Activated CD8-positive, alpha-beta memory T cell treated with anti-CD3 and anti-CD28 coated beads, Interleukin-2, amount 50 U/mL, for 48 hours (primary cell): ENCODE data around the gene CA11.
"Not testable (repeated sequence)": the region's sequence is repeated elsewhere in the genome, so short reads cannot be mapped to it uniquely, and the experiment has no call there.

Experiments
- DNase-seq: peaks from one replicate; pipeline ENCODE4 v3.0.0-alpha.2; 2020

Gene CA11

GRCh38 chr19:48639483-48640375, 6.3 kb downstream of the CA11 start:
- no peak for DNase-seq

GRCh38 chr19:48638831-48639381, 7.1 kb downstream of the CA11 start:
- DNase-seq = peak; percentile 65

- peak; percentile 80 for DNase-seq
These were observed 7.8 kb downstream of the CA11 start for GRCh38 chr19:48637948-48638830.

- DNase-seq = peak; percentile 97
These were observed 8.5 kb downstream of the CA11 start for GRCh38 chr19:48637449-48637947.

GRCh38 chr19:48636859-48637448, 9.0 kb downstream of the CA11 start, which contains the start of gene DBP:
Gene DBP, minus strand, starts transcription at chr19:48637379. Its CDS starts 385 bp downstream, at chr19:48636994.
- DNase-seq = peak; percentile 73

- DNase-seq = peak; percentile 64
These were observed 9.8 kb downstream of the CA11 start for GRCh38 chr19:48635966-48636858.

GRCh38 chr19:48635263-48635965, 10.6 kb downstream of the CA11 start:
- peak; percentile 93 for DNase-seq

- DNase-seq = peak; percentile 96
These were observed 11.3 kb downstream of the CA11 start for GRCh38 chr19:48634424-48635262.

- no peak for DNase-seq
These were observed 12.0 kb downstream of the CA11 start for GRCh38 chr19:48634036-48634342.

GRCh38 chr19:48633148-48634035, 12.6 kb downstream of the CA11 start:
- no peak for DNase-seq

GRCh38 chr19:48632692-48633147, 13.3 kb downstream of the CA11 start:
- no peak for DNase-seq

GRCh38 chr19:48632286-48632685, 13.7 kb downstream of the CA11 start:
- not testable (repeated sequence) for DNase-seq

GRCh38 chr19:48631225-48631624, 14.8 kb downstream of the CA11 start:
- DNase-seq = no peak

- no peak for DNase-seq
These were observed 15.5 kb downstream of the CA11 start for GRCh38 chr19:48630296-48631063.

- no peak for DNase-seq
These were observed 16.2 kb downstream of the CA11 start for GRCh38 chr19:48629599-48630295.

GRCh38 chr19:48629297-48629598, 16.7 kb downstream of the CA11 start:
- no peak for DNase-seq

- DNase-seq = no peak
These were observed 17.3 kb downstream of the CA11 start for GRCh38 chr19:48628486-48629296.
